DOHH2 (cell line): ENCODE results near the gene ATP2C1.

Experiments
- H3F3A ChIP-seq: fragments of 200-600 bp; sonication (generic), shearing (Covaris generic); 2 replicates; pipeline ENCODE4 v1.6.0; 2016; ENCODE audit warnings: antibody characterized with exemption, mild to moderate bottlenecking; ENCODE audit not compliant: control insufficient read depth, insufficient read depth
- H3K27ac ChIP-seq: fragments of 200-600 bp; sonication (generic); 2 replicates; pipeline ENCODE4 v1.5.1; 2014; ENCODE audit warnings: low read depth, mild to moderate bottlenecking, low read length, moderate library complexity
- H3K27me3 ChIP-seq: fragments of 200-600 bp; sonication (generic); 2 replicates; pipeline ENCODE4 v1.6.1; 2014; ENCODE audit warnings: mild to moderate bottlenecking, low read length, mixed read lengths; ENCODE audit not compliant: control insufficient read depth
- H3K36me3 ChIP-seq: fragments of 200-600 bp; sonication (generic); 2 replicates; pipeline ENCODE4 v1.6.1; 2014; ENCODE audit warnings: mild to moderate bottlenecking, low read length, moderate library complexity, mixed read lengths; ENCODE audit not compliant: control insufficient read depth
- H3K4me1 ChIP-seq: fragments of 200-600 bp; sonication (generic); 2 replicates; pipeline ENCODE4 v1.6.1; 2014; ENCODE audit warnings: mild to moderate bottlenecking, low read length, mixed read lengths; ENCODE audit not compliant: control insufficient read depth
- H3K4me2 ChIP-seq: fragments of 200-600 bp; sonication (generic); 2 replicates; pipeline ENCODE4 v1.6.0; 2014; ENCODE audit warnings: mild to moderate bottlenecking, low read length, moderate library complexity
- H3K4me3 ChIP-seq: fragments of 200-600 bp; sonication (generic); 2 replicates; pipeline ENCODE4 v1.5.1; 2014; ENCODE audit warnings: mild to moderate bottlenecking, low read length, mixed read lengths
- H3K79me2 ChIP-seq: fragments of 200-600 bp; sonication (generic); 2 replicates; pipeline ENCODE4 v1.6.1; 2014; ENCODE audit warnings: mild to moderate bottlenecking, low read length, mixed read lengths; ENCODE audit not compliant: control insufficient read depth
- H3K9me2 ChIP-seq: fragments of 200-600 bp; sonication (generic); replicated peaks from 2 replicates; pipeline ENCODE4 v1.6.1; 2014; ENCODE audit warnings: mild to moderate bottlenecking, low read length, mixed read lengths; ENCODE audit not compliant: control insufficient read depth
- H3K9me3 ChIP-seq: fragments of 200-600 bp; sonication (generic); 2 replicates; pipeline ENCODE4 v1.6.1; 2014; ENCODE audit warnings: antibody characterized with exemption, low read length, mixed read lengths; ENCODE audit not compliant: control insufficient read depth, insufficient read depth
- H4K20me1 ChIP-seq: fragments of 200-600 bp; sonication (generic); 2 replicates; pipeline ENCODE4 v1.6.0; 2014; ENCODE audit warnings: low read depth, mild to moderate bottlenecking, antibody characterized with exemption, low read length, moderate library complexity; ENCODE audit not compliant: control insufficient read depth, insufficient read depth
- CTCF ChIP-seq: fragments of 200-600 bp; sonication (generic); IDR thresholded peaks from one replicate; pipeline ENCODE4 v1.5.1; 2014; ENCODE audit warnings: antibody characterized with exemption, mild to moderate bottlenecking, low read depth, low read length; ENCODE audit not compliant: poor library complexity, severe bottlenecking
- EZH2phosphoT487 ChIP-seq: fragments of 200-600 bp; sonication (generic); IDR thresholded peaks from 2 replicates; pipeline ENCODE4 v1.6.1; 2017; ENCODE audit warnings: borderline replicate concordance, mild to moderate bottlenecking, antibody characterized with exemption, low read length, moderate library complexity, mixed read lengths

Gene ATP2C1

DNA sequence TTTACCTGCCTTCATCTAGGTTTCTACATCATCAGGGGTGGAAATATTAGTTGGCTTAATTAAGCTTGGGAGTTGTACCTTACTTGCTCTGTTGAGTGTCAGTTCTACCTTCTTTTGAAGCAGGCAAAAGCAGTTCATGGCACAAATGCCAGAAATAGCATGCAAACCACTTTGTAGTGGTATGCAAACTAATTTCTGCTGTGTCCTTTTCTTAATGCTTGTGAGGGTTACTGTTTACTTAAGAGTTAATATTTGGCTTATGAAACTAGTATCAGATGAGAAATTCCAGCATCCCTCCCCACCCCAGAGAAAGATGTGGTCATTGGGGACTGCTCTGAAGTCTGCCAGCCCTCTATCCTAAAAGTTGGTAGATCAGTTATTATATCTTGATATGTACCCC lies 7.1 kb downstream of the ATP2C1 start:
- no peaks in the 10 kb centered on the region for H3K36me3 ChIP-seq
- no peaks in the 10 kb centered on the region for H3F3A ChIP-seq
- peak overlapping the region; percentile 18; the same call in 1 of the 2 replicates for H3K4me3 ChIP-seq
- peak overlapping the region; percentile 32 for H3K4me2 ChIP-seq
- H3K27me3 ChIP-seq: no peaks in the 10 kb centered on the region
- H4K20me1 ChIP-seq: peaks cover 3% of the 10 kb centered on the region; the same call in 1 of the 2 replicates
- no peaks in the 10 kb centered on the region for H3K9me2 ChIP-seq
- no peaks in the 10 kb centered on the region for H3K9me3 ChIP-seq
- TF ChIP-seq EZH2phosphoT487 (no peak), CTCF (no peak)
- peaks cover 53% of the 10 kb centered on the region for H3K4me1 ChIP-seq
- peaks cover 100% of the 10 kb centered on the region for H3K79me2 ChIP-seq
- no peak overlapping the region for H3K27ac ChIP-seq

GRCh38 chr3:130901463-130902204 lies 7.8 kb downstream of the ATP2C1 start:
- H3K79me2 ChIP-seq: peaks cover 100% of the 10 kb centered on the region
- H3K4me2 ChIP-seq: no peak overlapping the region
- peaks cover 6% of the 10 kb centered on the region for H3K36me3 ChIP-seq
- H3F3A ChIP-seq: no peaks in the 10 kb centered on the region
- no peaks in the 10 kb centered on the region for H3K27me3 ChIP-seq
- H4K20me1 ChIP-seq: peaks cover 3% of the 10 kb centered on the region; the same call in 1 of the 2 replicates
- H3K9me2 ChIP-seq: no peaks in the 10 kb centered on the region
- TF ChIP-seq EZH2phosphoT487 (no peak), CTCF (no peak)
- H3K9me3 ChIP-seq: no peaks in the 10 kb centered on the region
- no peak overlapping the region for H3K27ac ChIP-seq
- no peak overlapping the region for H3K4me3 ChIP-seq
- peaks cover 52% of the 10 kb centered on the region for H3K4me1 ChIP-seq

- Histone ChIP-seq H3K9me2 (no peaks in the 10 kb centered on the region), H3K27ac (no peak overlapping the region), H4K20me1 (peaks cover 3% of the 10 kb centered on the region; the same call in 1 of the 2 replicates), H3F3A (no peaks in the 10 kb centered on the region), H3K36me3 (peaks cover 15% of the 10 kb centered on the region), H3K9me3 (no peaks in the 10 kb centered on the region), H3K4me1 (peaks cover 56% of the 10 kb centered on the region), H3K79me2 (peaks cover 100% of the 10 kb centered on the region), H3K27me3 (no peaks in the 10 kb centered on the region), H3K4me3 (no peak overlapping the region), H3K4me2 (no peak overlapping the region)
- no peak for TF ChIP-seq CTCF
- no peak for TF ChIP-seq EZH2phosphoT487
These were observed 9.6 kb downstream of the ATP2C1 start for GRCh38 chr3:130903412-130903908.
